A549 treated with RU486 at 1 μM for 4 hours (cell line): Measurements from ENCODE around the gene RPTOR. TPM values are rescaled to one million over a fixed set of nuclear protein-coding genes. Genes with fewer than 3 reads are reported as not detected.

Experiments
- total RNA-seq: library from RNA; stranded (reverse); fragments of 200-300 nt; extraction: Qiagen RNA extraction; gene quantifications from 5 replicates; pipeline ENCODE4 v1.2.3, GENCODE V29; 2022; ENCODE audit warnings: low read depth

Gene RPTOR, protein sequence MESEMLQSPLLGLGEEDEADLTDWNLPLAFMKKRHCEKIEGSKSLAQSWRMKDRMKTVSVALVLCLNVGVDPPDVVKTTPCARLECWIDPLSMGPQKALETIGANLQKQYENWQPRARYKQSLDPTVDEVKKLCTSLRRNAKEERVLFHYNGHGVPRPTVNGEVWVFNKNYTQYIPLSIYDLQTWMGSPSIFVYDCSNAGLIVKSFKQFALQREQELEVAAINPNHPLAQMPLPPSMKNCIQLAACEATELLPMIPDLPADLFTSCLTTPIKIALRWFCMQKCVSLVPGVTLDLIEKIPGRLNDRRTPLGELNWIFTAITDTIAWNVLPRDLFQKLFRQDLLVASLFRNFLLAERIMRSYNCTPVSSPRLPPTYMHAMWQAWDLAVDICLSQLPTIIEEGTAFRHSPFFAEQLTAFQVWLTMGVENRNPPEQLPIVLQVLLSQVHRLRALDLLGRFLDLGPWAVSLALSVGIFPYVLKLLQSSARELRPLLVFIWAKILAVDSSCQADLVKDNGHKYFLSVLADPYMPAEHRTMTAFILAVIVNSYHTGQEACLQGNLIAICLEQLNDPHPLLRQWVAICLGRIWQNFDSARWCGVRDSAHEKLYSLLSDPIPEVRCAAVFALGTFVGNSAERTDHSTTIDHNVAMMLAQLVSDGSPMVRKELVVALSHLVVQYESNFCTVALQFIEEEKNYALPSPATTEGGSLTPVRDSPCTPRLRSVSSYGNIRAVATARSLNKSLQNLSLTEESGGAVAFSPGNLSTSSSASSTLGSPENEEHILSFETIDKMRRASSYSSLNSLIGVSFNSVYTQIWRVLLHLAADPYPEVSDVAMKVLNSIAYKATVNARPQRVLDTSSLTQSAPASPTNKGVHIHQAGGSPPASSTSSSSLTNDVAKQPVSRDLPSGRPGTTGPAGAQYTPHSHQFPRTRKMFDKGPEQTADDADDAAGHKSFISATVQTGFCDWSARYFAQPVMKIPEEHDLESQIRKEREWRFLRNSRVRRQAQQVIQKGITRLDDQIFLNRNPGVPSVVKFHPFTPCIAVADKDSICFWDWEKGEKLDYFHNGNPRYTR (N-terminal part only)
- 24.9 to 33.2 TPM (median 27.9 TPM) in 5 replicates for total RNA-seq

DNA sequence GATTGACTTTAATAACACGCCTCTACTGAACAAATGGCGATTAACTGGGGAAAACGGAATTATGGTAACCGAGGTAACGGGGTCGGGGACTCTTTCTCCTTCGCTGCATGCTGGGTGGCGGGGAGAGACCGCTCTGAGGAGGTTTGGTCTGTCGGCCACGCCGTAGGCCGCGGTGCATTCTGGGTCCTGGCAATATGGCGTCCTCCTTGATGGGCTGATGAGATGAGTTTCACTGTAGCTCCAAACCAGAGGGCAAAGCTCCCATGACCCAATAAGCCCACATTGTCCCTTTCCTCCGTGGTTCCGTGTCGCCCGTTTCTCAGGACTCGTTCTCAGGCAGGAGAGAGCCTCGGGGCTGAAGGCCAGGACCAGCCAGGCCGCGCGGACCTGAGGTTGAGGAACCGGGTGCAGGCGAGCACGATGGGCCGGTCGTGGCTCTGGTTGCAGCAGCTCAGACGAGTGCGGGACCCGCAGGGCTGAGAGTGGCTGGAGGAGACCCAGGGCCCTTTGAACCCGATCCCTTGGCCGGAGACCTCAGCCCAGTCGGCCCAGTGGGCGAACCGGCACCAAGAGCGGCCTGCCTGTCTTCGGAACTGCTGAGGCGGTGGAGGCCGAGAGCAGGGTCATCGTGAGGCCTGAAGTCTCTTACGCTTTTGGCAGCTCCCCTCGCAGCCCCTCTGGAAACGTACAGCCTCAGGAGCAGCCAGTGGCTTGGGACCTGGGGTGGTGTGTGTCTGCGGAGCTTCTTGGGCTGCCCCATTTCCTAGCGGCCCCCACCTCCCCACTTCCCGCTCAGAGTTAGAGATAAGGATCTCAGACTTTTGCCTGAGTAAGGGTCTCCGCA lies at the start of gene RPTOR:
RPTOR (plus strand) TSS at position 184 of the 844 bp plus-strand sequence. CDS start 792 bp downstream, outside the sequence.

DNA sequence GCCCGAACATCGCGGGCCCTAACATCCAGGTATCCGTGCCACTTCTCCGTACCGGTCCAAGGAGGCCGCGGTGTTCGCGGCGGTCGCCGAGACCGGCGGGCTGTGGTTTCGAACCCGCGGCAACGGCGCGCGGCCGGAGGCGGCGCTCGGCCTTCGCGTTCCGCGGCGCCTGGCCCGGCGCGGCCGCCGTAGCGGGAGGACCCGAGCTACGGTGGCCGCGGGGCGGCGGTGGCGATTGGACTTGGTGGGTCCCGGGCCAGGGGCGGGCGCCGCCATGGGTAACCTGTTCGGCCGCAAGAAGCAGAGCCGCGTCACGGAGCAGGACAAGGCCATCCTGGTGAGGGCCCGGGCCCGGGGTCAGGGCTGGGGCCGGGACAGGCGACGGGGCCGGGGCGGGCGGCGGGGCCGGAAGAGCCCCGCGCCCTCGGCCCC lies 447.0 kb downstream of the RPTOR start, which contains the start of gene CHMP6:
CHMP6 (plus strand) TSS at position 197 of the 432 bp plus-strand sequence; CDS start at position 275, 78 bp downstream.

Other genes with a start within 250 kb of the RPTOR start
- gene ENDOV, start 129.7 kb upstream of the RPTOR start, total RNA-seq, result 34.1 to 57.5 TPM (median 50.6 TPM) in 5 replicates
- 46.8 to 115 TPM (median 85.9 TPM) in 5 replicates for gene NPTX1, start 68.2 kb upstream of the RPTOR start, total RNA-seq